ENCODE measurements around the gene TNNI3. TPM values are rescaled to one million over a fixed set of nuclear protein-coding genes. Genes with fewer than 3 reads are reported as not detected.
"Not testable (repeated sequence)": the region's sequence is repeated elsewhere in the genome, so short reads cannot be mapped to it uniquely, and the experiment has no call there.

TNNI3 gene
- total RNA-seq, 2 donors from 2014 or later = 9.8 to 14.2 TPM

GRCh38 chr19:55111238-55111831, 46.2 kb downstream of the TNNI3 start:
- no peak overlapping the region for H3K4me3 Mint-ChIP-seq
- TF ChIP-seq CTCF (conservative IDR thresholded peaks at IDR 0.05) = no peak
- H3K36me3 Mint-ChIP-seq (ENCODE audit: low read depth) = peaks cover 23% of the 10 kb centered on the region
- H3K4me1 Mint-ChIP-seq = peaks cover 13% of the 10 kb centered on the region
- H3K9me3 Mint-ChIP-seq = no peaks in the 10 kb centered on the region
- Histone ChIP-seq H3K9me3 (ENCODE audit: control insufficient read depth, low read length) (no peaks in the 10 kb centered on the region), H3K36me3 (ENCODE audit: control insufficient read depth, insufficient read depth, low read length) (peaks cover 8% of the 10 kb centered on the region), H3K27me3 (ENCODE audit: control insufficient read depth, insufficient read depth, low read length, poor library complexity, severe bottlenecking) (no peaks in the 10 kb centered on the region), H3K27ac (ENCODE audit: low read depth, low read length) (no peak overlapping the region), H3K9ac (ENCODE audit: extremely low read depth, low read length, poor library complexity, severe bottlenecking) (no peak overlapping the region), H3K4me1 (ENCODE audit: control insufficient read depth, insufficient read depth, low read length) (no peaks in the 10 kb centered on the region), H3K4me3 (ENCODE audit: low read length) (no peak overlapping the region)
- H3K27me3 Mint-ChIP-seq (ENCODE audit: insufficient read depth) = no peaks in the 10 kb centered on the region
- WGBS, 2 experiments (ENCODE audit: insufficient coverage in 1 of 2, insufficient read length in 1 of 2) = 96 to 100% methylated on average over 5 to 21 of the region's 21 CpGs
- H3K27ac Mint-ChIP-seq = no peak overlapping the region
- DNase-seq = no peak

GRCh38 chr19:55109527-55110291, 47.8 kb downstream of the TNNI3 start:
- H3K36me3 Mint-ChIP-seq (ENCODE audit: low read depth) = peaks cover 26% of the 10 kb centered on the region
- no peak overlapping the region for H3K27ac Mint-ChIP-seq
- no peak for TF ChIP-seq CTCF (conservative IDR thresholded peaks at IDR 0.05)

GRCh38 chr19:55107252-55107651, 50.3 kb downstream of the TNNI3 start:
- H3K36me3 ChIP-seq (ENCODE audit: control insufficient read depth, insufficient read depth, low read length) = peaks cover 12% of the 10 kb centered on the region
- 82 to 92% methylated on average over 2 of the region's 3 CpGs for WGBS, 2 experiments (ENCODE audit: insufficient coverage in 1 of 2, insufficient read length in 1 of 2)
- not testable (repeated sequence) for H3K4me1 Mint-ChIP-seq; H3K4me1 ChIP-seq (ENCODE audit: control insufficient read depth, insufficient read depth, low read length); H3K27ac Mint-ChIP-seq; H3K9me3 Mint-ChIP-seq; H3K4me3 ChIP-seq (ENCODE audit: low read length); H3K4me3 Mint-ChIP-seq; H3K9ac ChIP-seq (ENCODE audit: extremely low read depth, low read length, poor library complexity, severe bottlenecking); H3K27me3 ChIP-seq (ENCODE audit: control insufficient read depth, insufficient read depth, low read length, poor library complexity, severe bottlenecking); H3K27ac ChIP-seq (ENCODE audit: low read depth, low read length); H3K27me3 Mint-ChIP-seq (ENCODE audit: insufficient read depth); H3K9me3 ChIP-seq (ENCODE audit: control insufficient read depth, low read length); DNase-seq
- H3K36me3 Mint-ChIP-seq (ENCODE audit: low read depth) = peaks cover 38% of the 10 kb centered on the region

More at GRCh38 chr19:55109527-55110291, 47.8 kb downstream of the TNNI3 start:
- H3K4me1 Mint-ChIP-seq = no peaks in the 10 kb centered on the region
- Histone ChIP-seq H3K9me3 (ENCODE audit: control insufficient read depth, low read length) (no peaks in the 10 kb centered on the region), H3K36me3 (ENCODE audit: control insufficient read depth, insufficient read depth, low read length) (peaks cover 8% of the 10 kb centered on the region), H3K27me3 (ENCODE audit: control insufficient read depth, insufficient read depth, low read length, poor library complexity, severe bottlenecking) (no peaks in the 10 kb centered on the region), H3K9ac (ENCODE audit: extremely low read depth, low read length, poor library complexity, severe bottlenecking) (no peak overlapping the region), H3K4me3 (ENCODE audit: low read length) (no peak overlapping the region), H3K27ac (ENCODE audit: low read depth, low read length) (no peak overlapping the region), H3K4me1 (ENCODE audit: control insufficient read depth, insufficient read depth, low read length) (no peaks in the 10 kb centered on the region)
- no peaks in the 10 kb centered on the region for H3K27me3 Mint-ChIP-seq (ENCODE audit: insufficient read depth)
- WGBS, 2 experiments (ENCODE audit: insufficient coverage in 1 of 2, insufficient read length in 1 of 2) = 91 to 92% methylated on average over 19 to 20 of the region's 20 CpGs
- no peaks in the 10 kb centered on the region for H3K9me3 Mint-ChIP-seq
- H3K4me3 Mint-ChIP-seq = no peak overlapping the region
- DNase-seq = no peak

Measured in endodermal cell (in vitro differentiated cells).